ENCODE results near the gene NAPA.

NAPA gene

GRCh38 chr19:47512183-47512947 is 2.5 kb downstream of the NAPA start:
- DNase-seq (ENCODE audit: low spot score): no peak
- TF ChIP-seq CTCF (IDR thresholded peaks at IDR 0.05; ENCODE audit: extremely low read depth, missing control alignments): no peak

GRCh38 chr19:47511681-47512080 is 3.2 kb downstream of the NAPA start:
- DNase-seq (ENCODE audit: low spot score): no peak

GRCh38 chr19:47511128-47511517 is 3.7 kb downstream of the NAPA start:
- TF ChIP-seq CTCF (IDR thresholded peaks at IDR 0.05; ENCODE audit: extremely low read depth, missing control alignments): no peak
- no peak for DNase-seq (ENCODE audit: low spot score)

More at GRCh38 chr19:47511681-47512080, 3.2 kb downstream of the NAPA start:
- TF ChIP-seq CTCF (IDR thresholded peaks at IDR 0.05; ENCODE audit: extremely low read depth, missing control alignments): no peak

- no peak for TF ChIP-seq CTCF (IDR thresholded peaks at IDR 0.05; ENCODE audit: extremely low read depth, missing control alignments)
- no peak for DNase-seq (ENCODE audit: low spot score)
These were observed 4.2 kb downstream of the NAPA start for GRCh38 chr19:47510516-47511127.

GRCh38 chr19:47509973-47510372 is 4.9 kb downstream of the NAPA start:
- no peak for TF ChIP-seq CTCF (IDR thresholded peaks at IDR 0.05; ENCODE audit: extremely low read depth, missing control alignments)
- DNase-seq (ENCODE audit: low spot score): no peak

- no peak for DNase-seq (ENCODE audit: low spot score)
- no peak for TF ChIP-seq CTCF (IDR thresholded peaks at IDR 0.05; ENCODE audit: extremely low read depth, missing control alignments)
These were observed 5.6 kb downstream of the NAPA start for GRCh38 chr19:47509170-47509847.

GRCh38 chr19:47508721-47509120 is 6.1 kb downstream of the NAPA start:
- no peak for TF ChIP-seq CTCF (IDR thresholded peaks at IDR 0.05; ENCODE audit: extremely low read depth, missing control alignments)
- no peak for DNase-seq (ENCODE audit: low spot score)

All from GM20000 (cell line).